Spleen (tissue), 11 donors: ENCODE results near the gene RAVER2. TPM values are rescaled to one million over a fixed set of nuclear protein-coding genes. Genes with fewer than 3 reads are reported as not detected.

ENCODE experiments used
- DNase-seq: peaks from one replicate; pipeline ENCODE4 v3.0.0-alpha.2; 2020
- H3K27ac ChIP-seq, 8 donors: fragments of 200-600 bp; sonication (generic) in 7 of 8; 1 replicate in 4 of 8; 2 replicates in 4 of 8; pipeline versions ENCODE4 v1.5.0 to v1.8.0; 2016 to 2021; ENCODE audit warnings: inconsistent platforms in 4 of 8, mild to moderate bottlenecking in 4 of 8, moderate library complexity in 1 of 8
- H3K27me3 ChIP-seq, 7 donors: fragments of 200-600 bp; sonication (generic) in 6 of 7; replicated peaks in 1 of 7; 1 replicate in 4 of 7; 2 replicates in 3 of 7; pipeline versions ENCODE4 v1.5.0 to v1.8.0; 2016 to 2021; ENCODE audit warnings: inconsistent platforms in 3 of 7, mild to moderate bottlenecking in 1 of 7
- H3K36me3 ChIP-seq, 6 donors: fragments of 200-600 bp; sonication (generic) in 5 of 6; 1 replicate in 4 of 6; 2 replicates in 2 of 6; pipeline versions ENCODE4 v1.5.0 to v1.8.0; 2016 to 2021; ENCODE audit warnings: inconsistent platforms in 2 of 6
- H3K4me1 ChIP-seq, 6 donors: fragments of 200-600 bp; sonication (generic) in 5 of 6; 1 replicate in 3 of 6; 2 replicates in 3 of 6; pipeline versions ENCODE4 v1.5.0 to v1.8.0; 2016 to 2021; ENCODE audit warnings: inconsistent platforms in 3 of 6
- H3K4me3 ChIP-seq, 8 donors: fragments of 200-600 bp; sonication (generic) in 7 of 8; 1 replicate in 4 of 8; 2 replicates in 4 of 8; pipeline versions ENCODE4 v1.5.0 to v1.8.0; 2016 to 2021; ENCODE audit warnings: inconsistent platforms in 4 of 8, mild to moderate bottlenecking in 4 of 8, moderate library complexity in 2 of 8
- H3K9me3 ChIP-seq, 8 donors: fragments of 200-600 bp; sonication (generic) in 7 of 8; 1 replicate in 4 of 8; 2 replicates in 4 of 8; pipeline versions ENCODE4 v1.5.0 to v1.8.0; 2016 to 2021; ENCODE audit warnings: inconsistent platforms in 4 of 8
- POLR2A ChIP-seq, 3 donors: fragments of 450-650 bp; IDR thresholded peaks; one replicate each; pipeline ENCODE4 v1.5.1; 2017; ENCODE audit warnings: antibody characterized with exemption in 3 of 3, mild to moderate bottlenecking in 1 of 3
- POLR2AphosphoS5 ChIP-seq, 3 donors: sonication (generic); formaldehyde crosslinking; IDR thresholded peaks; one replicate each; pipeline ENCODE4 v1.5.1; 2017; ENCODE audit warnings: antibody characterized with exemption in 3 of 3
- WGBS, 5 donors: extraction: QIAGEN DNeasy Blood & Tissue Kit in 3 of 5; methylation state at CpG; one replicate each; pipeline versions ENCODE4 v1.1.5 to v1.1.7; 2013 to 2018; 5-methylcytosine and 5-hydroxymethylcytosine counted together
- intact Hi-C: fragments of 100-400 bp; cut with DNase I; formaldehyde crosslinking; loops from one replicate; pipeline ENCODE4 v1.15.0; 2023; ENCODE audit warnings: low total_unique reads
- polyA plus RNA-seq, 3 donors: library from polyadenylated mRNA; stranded (reverse); fragments of 200-250 nt; gene quantifications; one replicate each; pipeline ENCODE4 v1.2.1, GENCODE V29; 2013
- total RNA-seq, 7 donors: library from RNA; depleted of rRNA in 3 of 7; stranded (reverse); fragments of >200 nt in 3 of 7; fragmentation: NEBNext Ultra II Directional in 4 of 7; extraction: Animal tissue kit (Norgen Biotek cat#: 25700) in 4 of 7; gene quantifications; one replicate each; pipeline versions ENCODE4 v1.1.0 to v1.2.1, GENCODE V29; 2016 to 2021
- TF ChIP-seq, protein P1 (sequence below), 11 experiments: fragments of 200-600 bp in 7 of 11; fragments of 450-650 bp in 4 of 11; sonication (generic) in 4 of 11; IDR thresholded peaks in 8 of 11; conservative IDR thresholded peaks in 3 of 11; 1 replicate in 7 of 11; 2 replicates in 4 of 11; pipeline versions ENCODE4 v1.4.0 to v1.8.0; 2016 to 2021; ENCODE audit warnings: antibody characterized with exemption in 11 of 11, inconsistent platforms in 4 of 11, mild to moderate bottlenecking in 1 of 11
- donor health status: healthy with polysubstance abuse.
- donor health status: DM: no; HTN: no; CAD: no; lungs with moderate emphysema.
- donor health status: DM: no; HTN: no; CAD: no.
- donor health status: Bipolar disorder and iron deficiency.
- donor health status: healthy.
- donor health status: DM: no; HTN: no; CAD: no.
- donor health status: DM: yes; HTN: yes; CAD: no.

RAVER2 gene
- total and polyA plus RNA-seq, 10 donors = 1.8 to 14.1 (median 7.7) TPM

- TF ChIP-seq, protein P1, sequence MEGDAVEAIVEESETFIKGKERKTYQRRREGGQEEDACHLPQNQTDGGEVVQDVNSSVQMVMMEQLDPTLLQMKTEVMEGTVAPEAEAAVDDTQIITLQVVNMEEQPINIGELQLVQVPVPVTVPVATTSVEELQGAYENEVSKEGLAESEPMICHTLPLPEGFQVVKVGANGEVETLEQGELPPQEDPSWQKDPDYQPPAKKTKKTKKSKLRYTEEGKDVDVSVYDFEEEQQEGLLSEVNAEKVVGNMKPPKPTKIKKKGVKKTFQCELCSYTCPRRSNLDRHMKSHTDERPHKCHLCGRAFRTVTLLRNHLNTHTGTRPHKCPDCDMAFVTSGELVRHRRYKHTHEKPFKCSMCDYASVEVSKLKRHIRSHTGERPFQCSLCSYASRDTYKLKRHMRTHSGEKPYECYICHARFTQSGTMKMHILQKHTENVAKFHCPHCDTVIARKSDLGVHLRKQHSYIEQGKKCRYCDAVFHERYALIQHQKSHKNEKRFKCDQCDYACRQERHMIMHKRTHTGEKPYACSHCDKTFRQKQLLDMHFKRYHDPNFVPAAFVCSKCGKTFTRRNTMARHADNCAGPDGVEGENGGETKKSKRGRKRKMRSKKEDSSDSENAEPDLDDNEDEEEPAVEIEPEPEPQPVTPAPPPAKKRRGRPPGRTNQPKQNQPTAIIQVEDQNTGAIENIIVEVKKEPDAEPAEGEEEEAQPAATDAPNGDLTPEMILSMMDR (IDR thresholded peaks at IDR 0.05 in 8 of 11, conservative IDR thresholded peaks at IDR 0.05 in 3 of 11) = no peak
- TF ChIP-seq POLR2AphosphoS5 (IDR thresholded peaks at IDR 0.05) = no peak
- no peak for TF ChIP-seq POLR2A (IDR thresholded peaks at IDR 0.05)
- no peak overlapping the region for H3K27ac ChIP-seq
- intact Hi-C loops = no loop called here
- H3K9me3 ChIP-seq = no peaks in the 10 kb centered on the region
- no peak overlapping the region for H3K4me3 ChIP-seq
- WGBS, 5 donors = 5 to 55% (median 33%) methylated on average over 1 of the region's 1 CpG
- no peaks in the 10 kb centered on the region for H3K27me3 ChIP-seq
- H3K36me3 ChIP-seq = no peaks in the 10 kb centered on the region
- DNase-seq = no peak
- H3K4me1 ChIP-seq = no peaks in the 10 kb centered on the region
These were observed 33.6 kb upstream of the RAVER2 start for GRCh38 chr1:64711266-64711665.

GRCh38 chr1:64712049-64712448, 32.8 kb upstream of the RAVER2 start:
- Histone ChIP-seq H3K4me1 (no peaks in the 10 kb centered on the region), H3K4me3 (no peak overlapping the region), H3K36me3 (no peaks in the 10 kb centered on the region), H3K27me3 (no peaks in the 10 kb centered on the region), H3K9me3 (no peaks in the 10 kb centered on the region), H3K27ac (no peak overlapping the region)
- no peak for TF ChIP-seq POLR2AphosphoS5 (IDR thresholded peaks at IDR 0.05)
- TF ChIP-seq, protein P1 (IDR thresholded peaks at IDR 0.05 in 8 of 11, conservative IDR thresholded peaks at IDR 0.05 in 3 of 11) = no peak
- no peak for TF ChIP-seq POLR2A (IDR thresholded peaks at IDR 0.05)
- intact Hi-C loops = no loop called here
- no peak for DNase-seq
- 83 to 92% (median 88%) methylated on average over 2 of the region's 2 CpGs for WGBS, 5 donors

- Histone ChIP-seq H3K36me3 (no peaks in the 10 kb centered on the region), H3K9me3 (peaks cover 0 to 11% (median 5%) of the 10 kb centered on the region in 8 donors), H3K4me3 (no peak overlapping the region), H3K27ac (no peak overlapping the region), H3K27me3 (no peaks in the 10 kb centered on the region), H3K4me1 (no peaks in the 10 kb centered on the region)
- TF ChIP-seq, protein P1 (IDR thresholded peaks at IDR 0.05 in 8 of 11, conservative IDR thresholded peaks at IDR 0.05 in 3 of 11) = no peak
- TF ChIP-seq POLR2AphosphoS5 (IDR thresholded peaks at IDR 0.05) = no peak
- TF ChIP-seq POLR2A (IDR thresholded peaks at IDR 0.05) = no peak
- intact Hi-C loops = no loop called here
- WGBS, 5 donors = 58 to 75% (median 67%) methylated on average over 2 of the region's 2 CpGs
- DNase-seq = no peak
These were observed 29.7 kb upstream of the RAVER2 start for GRCh38 chr1:64715186-64715585.

DNA sequence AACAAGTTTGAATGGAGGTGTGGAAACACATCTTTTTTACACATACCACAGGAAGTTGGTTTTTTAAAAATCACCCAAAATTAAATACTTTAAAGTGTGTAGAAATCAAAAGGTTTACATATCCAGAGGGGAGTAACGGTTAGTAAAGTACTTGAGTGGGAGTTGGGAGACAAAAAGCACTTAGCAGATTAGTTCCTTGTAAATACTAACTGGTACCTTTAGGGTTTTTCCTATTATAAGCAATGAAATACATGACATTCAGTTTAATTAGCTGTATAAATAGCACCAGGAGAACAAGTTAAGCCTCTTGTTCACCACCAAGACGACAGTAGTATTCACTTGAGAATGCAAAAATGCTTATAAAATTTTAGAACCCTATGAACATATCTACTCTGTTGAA, 23.7 kb upstream of the RAVER2 start:
- DNase-seq = no peak
- H3K4me3 ChIP-seq = no peak overlapping the region
- H3K4me1 ChIP-seq = no peaks in the 10 kb centered on the region
- WGBS, 5 donors = 69 to 87% (median 77%) methylated on average over 2 of the region's 2 CpGs
- no peaks in the 10 kb centered on the region for H3K36me3 ChIP-seq
- peaks cover 0 to 8% (median 0%) of the 10 kb centered on the region in 7 donors for H3K27me3 ChIP-seq
- no peak for TF ChIP-seq POLR2A (IDR thresholded peaks at IDR 0.05)
- TF ChIP-seq POLR2AphosphoS5 (IDR thresholded peaks at IDR 0.05) = no peak
- TF ChIP-seq, protein P1 (IDR thresholded peaks at IDR 0.05 in 8 of 11, conservative IDR thresholded peaks at IDR 0.05 in 3 of 11) = no peak
- H3K9me3 ChIP-seq = peaks cover 0 to 11% (median 5%) of the 10 kb centered on the region in 8 donors
- no peak overlapping the region for H3K27ac ChIP-seq
- intact Hi-C loops = no loop called here
